CD8-positive, alpha-beta memory T cell (primary cell): ENCODE measurements around the gene TTC28. TPM values are rescaled to one million over a fixed set of nuclear protein-coding genes. Genes with fewer than 3 reads are reported as not detected.

Source experiments
- CTCF ChIA-PET: fragments of 350-600 bp; sonication (Branson Sonifier 250); formaldehyde crosslinking; loops from one replicate; lab custom pipeline; 2021; ENCODE audit warnings: antibody characterized with exemption; lab: Charles Lee
- POLR2A ChIA-PET: fragments of 350-600 bp; sonication (Branson Sonifier 250); formaldehyde crosslinking; loops from one replicate; lab custom pipeline; 2021; ENCODE audit warnings: antibody characterized with exemption; lab: Charles Lee
- DNase-seq, 5 donors: peaks; one replicate each; pipeline versions ENCODE4 v3.0.0 to v3.0.0-alpha.2; 2020 to 2022; ENCODE audit warnings: mixed read lengths in 1 of 5
- H3K27ac ChIP-seq: one replicate; pipeline ENCODE4 v1.7.0; 2013; ENCODE audit warnings: low read depth, mild to moderate bottlenecking, low read length, moderate library complexity
- H3K27me3 ChIP-seq: 2 replicates; pipeline ENCODE4 v1.7.0; 2013; ENCODE audit warnings: low read length, mild to moderate bottlenecking; ENCODE audit not compliant: insufficient read depth, poor library complexity, severe bottlenecking
- H3K36me3 ChIP-seq: 2 replicates; pipeline ENCODE4 v1.7.0; 2013; ENCODE audit warnings: mild to moderate bottlenecking, low read length, moderate library complexity; ENCODE audit not compliant: insufficient read depth
- H3K4me1 ChIP-seq: 2 replicates; pipeline ENCODE4 v1.7.0; 2013; ENCODE audit warnings: mild to moderate bottlenecking, low read length, moderate library complexity; ENCODE audit not compliant: insufficient read depth
- H3K4me3 ChIP-seq: 2 replicates; pipeline ENCODE4 v1.7.0; 2013; ENCODE audit warnings: mild to moderate bottlenecking, low read length
- H3K9me3 ChIP-seq: 2 replicates; pipeline ENCODE4 v1.7.0; 2013; ENCODE audit warnings: mild to moderate bottlenecking, low read length
- H3K27ac Mint-ChIP-seq, 8 donors: one replicate each; pipeline ENCODE4 v1.8.0; 2020 to 2021; ENCODE audit warnings: mixed read lengths in 8 of 8, mild to moderate bottlenecking in 6 of 8, inconsistent platforms in 3 of 8, moderate library complexity in 3 of 8
- H3K27me3 Mint-ChIP-seq, 2 donors: one replicate each; pipeline ENCODE4 v1.8.0; 2020 to 2021; ENCODE audit warnings: mixed read lengths in 2 of 2, mild to moderate bottlenecking in 1 of 2, moderate library complexity in 1 of 2
- H3K36me3 Mint-ChIP-seq, 3 donors: one replicate each; pipeline ENCODE4 v1.8.0; 2020 to 2021; ENCODE audit warnings: mixed read lengths in 3 of 3, inconsistent platforms in 1 of 3, mild to moderate bottlenecking in 1 of 3
- H3K4me1 Mint-ChIP-seq, 3 donors: one replicate each; pipeline ENCODE4 v1.8.0; 2020 to 2021; ENCODE audit warnings: mixed read lengths in 3 of 3, inconsistent platforms in 1 of 3, mild to moderate bottlenecking in 1 of 3
- H3K4me3 Mint-ChIP-seq, 7 donors: one replicate each; pipeline ENCODE4 v1.8.0; 2020 to 2021; ENCODE audit warnings: mixed read lengths in 7 of 7, mild to moderate bottlenecking in 6 of 7, moderate library complexity in 4 of 7, inconsistent platforms in 2 of 7
- H3K9me3 Mint-ChIP-seq, 5 donors: one replicate each; pipeline ENCODE4 v1.8.0; 2020 to 2022; ENCODE audit warnings: mixed read lengths in 5 of 5, mild to moderate bottlenecking in 3 of 5, moderate library complexity in 2 of 5, inconsistent platforms in 1 of 5
- polyA plus RNA-seq: library from polyadenylated mRNA; unstranded; fragments of 300-500 nt; fragmentation: Illumina TruSeq; gene quantifications from one replicate; pipeline ENCODE4 v1.2.3, GENCODE V29; 2021
- total RNA-seq, 2 experiments: library from RNA; stranded (reverse); gene quantifications; one replicate each; pipeline ENCODE4 v1.2.3, GENCODE V29; 2021

The TTC28 gene
- total and polyA plus RNA-seq, 3 experiments from 2014 or later, result 0.24 to 0.60 (median 0.51) TPM

DNA sequence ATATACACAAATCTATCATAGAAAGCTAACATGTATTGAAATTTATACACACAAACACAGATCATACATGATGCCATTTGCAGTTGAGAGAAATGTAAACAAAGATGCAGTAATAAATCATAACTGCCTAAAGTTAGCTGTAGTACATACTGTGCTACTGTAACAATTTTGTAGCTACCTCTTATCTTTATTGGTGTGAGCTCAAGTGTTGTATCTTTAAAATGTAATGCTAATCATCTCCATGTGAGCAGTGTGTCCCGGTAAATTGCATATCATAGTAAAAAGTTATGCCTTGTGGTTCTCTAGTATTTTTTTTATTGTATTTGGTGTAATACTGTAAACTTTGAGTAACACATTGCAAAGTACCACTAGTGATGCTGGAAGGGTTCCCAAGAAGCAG is 743.7 kb downstream of the TTC28 start:
- H3K4me3 Mint-ChIP-seq, result no peak overlapping the region
- Histone ChIP-seq H3K9me3 (no peaks in the 10 kb centered on the region), H3K27ac (no peak overlapping the region), H3K36me3 (no peaks in the 10 kb centered on the region), H3K4me3 (no peak overlapping the region), H3K4me1 (no peaks in the 10 kb centered on the region), H3K27me3 (no peaks in the 10 kb centered on the region)
- CTCF ChIA-PET, result interaction anchor here (0.7 to 1.3 kb wide), 3 partner anchors 17 to 73 kb away, joined by 3 read pairs; partner anchors contain the start of gene PITPNB
- H3K9me3 Mint-ChIP-seq, result no peaks in the 10 kb centered on the region
- H3K27me3 Mint-ChIP-seq, result no peaks in the 10 kb centered on the region
- no peaks in the 10 kb centered on the region for H3K4me1 Mint-ChIP-seq
- POLR2A ChIA-PET, result no interaction called here
- peaks cover 7 to 17% (median 9%) of the 10 kb centered on the region in 3 donors for H3K36me3 Mint-ChIP-seq
- H3K27ac Mint-ChIP-seq, result no peak overlapping the region
- DNase-seq, result no peak

DNA sequence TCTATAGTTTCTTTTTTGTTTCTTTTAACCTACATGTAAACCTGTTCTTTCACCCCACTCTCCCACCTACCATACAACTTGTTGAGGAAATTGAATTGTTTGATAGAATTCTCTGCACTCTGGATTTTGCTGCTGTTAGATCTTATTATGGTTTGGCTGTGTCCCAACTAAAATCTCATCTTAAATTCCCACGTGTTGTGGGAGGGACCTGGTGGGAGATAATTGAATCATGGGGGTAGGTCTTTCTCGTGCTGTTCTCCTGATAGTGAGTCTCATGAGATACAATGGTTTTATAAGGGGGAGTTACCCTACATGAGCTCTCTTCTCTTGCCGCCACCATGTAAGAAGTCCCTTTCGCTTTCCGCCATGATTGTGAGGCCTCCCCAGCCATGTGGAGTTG is 745.6 kb downstream of the TTC28 start:
- H3K27me3 ChIP-seq, result no peaks in the 10 kb centered on the region
- no peaks in the 10 kb centered on the region for H3K9me3 ChIP-seq
- no peaks in the 10 kb centered on the region for H3K27me3 Mint-ChIP-seq
- no peaks in the 10 kb centered on the region for H3K4me1 ChIP-seq
- no peak for DNase-seq
- H3K27ac Mint-ChIP-seq, result no peak overlapping the region
- H3K4me1 Mint-ChIP-seq, result peaks cover 0 to 4% (median 3%) of the 10 kb centered on the region in 3 donors
- CTCF ChIA-PET, result no interaction called here
- H3K4me3 ChIP-seq, result no peak overlapping the region
- H3K36me3 ChIP-seq, result no peaks in the 10 kb centered on the region
- H3K9me3 Mint-ChIP-seq, result no peaks in the 10 kb centered on the region
- no peak overlapping the region for H3K4me3 Mint-ChIP-seq
- peaks cover 7 to 14% (median 9%) of the 10 kb centered on the region in 3 donors for H3K36me3 Mint-ChIP-seq
- POLR2A ChIA-PET, result no interaction called here
- no peak overlapping the region for H3K27ac ChIP-seq

- Mint-ChIP-seq H3K36me3 (peaks cover 7 to 13% (median 9%) of the 10 kb centered on the region in 3 donors), H3K9me3 (no peaks in the 10 kb centered on the region), H3K27ac (no peak overlapping the region), H3K27me3 (no peaks in the 10 kb centered on the region), H3K4me3 (no peak overlapping the region), H3K4me1 (peaks cover 0 to 4% (median 3%) of the 10 kb centered on the region in 3 donors)
- Histone ChIP-seq H3K4me3 (no peak overlapping the region), H3K27me3 (no peaks in the 10 kb centered on the region), H3K9me3 (no peaks in the 10 kb centered on the region), H3K4me1 (no peaks in the 10 kb centered on the region), H3K36me3 (no peaks in the 10 kb centered on the region), H3K27ac (no peak overlapping the region)
- no peak for DNase-seq
- ChIA-PET POLR2A (no interaction called here), CTCF (no interaction called here)
Measured at GRCh38 chr22:27933186-27933983, 746.3 kb downstream of the TTC28 start.

- CTCF ChIA-PET, result no interaction called here
- POLR2A ChIA-PET, result interaction anchor here (1.1 kb wide), 1 partner anchor 11 kb away, joined by 3 read pairs; the partner anchor contains the start of gene PITPNB
Measured at GRCh38 chr22:27930331-27931060, 749.1 kb downstream of the TTC28 start.

More at GRCh38 chr22:27930331-27931060, 749.1 kb downstream of the TTC28 start:
- H3K4me3 ChIP-seq, result no peak overlapping the region
- Mint-ChIP-seq H3K27me3 (no peaks in the 10 kb centered on the region), H3K4me1 (peaks cover 4 to 15% (median 10%) of the 10 kb centered on the region in 3 donors), H3K27ac (no peak overlapping the region), H3K4me3 (no peak overlapping the region), H3K36me3 (peaks cover 3 to 6% (median 5%) of the 10 kb centered on the region in 3 donors), H3K9me3 (no peaks in the 10 kb centered on the region)
- no peaks in the 10 kb centered on the region for H3K4me1 ChIP-seq
- H3K27ac ChIP-seq, result no peak overlapping the region
- no peaks in the 10 kb centered on the region for H3K9me3 ChIP-seq
- DNase-seq, result no peak
- H3K27me3 ChIP-seq, result no peaks in the 10 kb centered on the region
- no peaks in the 10 kb centered on the region for H3K36me3 ChIP-seq

Other genes with a start within 250 kb of the TTC28 start
- gene CHEK2, start 62.0 kb upstream of the TTC28 start, total RNA-seq, result 1 to 10 TPM; 4.5 to 7.7 TPM
- gene CHEK2, start 62.0 kb upstream of the TTC28 start, polyA plus RNA-seq, result 5.2 TPM
- gene HSCB, start 62.2 kb upstream of the TTC28 start, total RNA-seq, result 10 to 100 TPM; 10.9 to 12.6 TPM
- 14.6 TPM for gene HSCB, start 62.2 kb upstream of the TTC28 start, polyA plus RNA-seq
- 10 to 100 TPM; 20.9 to 24.6 TPM for gene CCDC117, start 92.9 kb upstream of the TTC28 start, total RNA-seq
- 11.2 TPM for gene CCDC117, start 92.9 kb upstream of the TTC28 start, polyA plus RNA-seq
- 10 to 100 TPM; 67.3 to 71.4 TPM for gene XBP1, start 120.7 kb upstream of the TTC28 start, total RNA-seq
- gene XBP1, start 120.7 kb upstream of the TTC28 start, polyA plus RNA-seq, result 395 TPM
- gene ZNRF3, start 203.7 kb upstream of the TTC28 start, total RNA-seq, result 1 to 10 TPM; 1.0 to 1.2 TPM
- gene ZNRF3, start 203.7 kb upstream of the TTC28 start, polyA plus RNA-seq, result 0.35 TPM